NOMO-1 (cell line): ENCODE results near the gene TRIM73.
"Not testable (repeated sequence)": the region's sequence is repeated elsewhere in the genome, so short reads cannot be mapped to it uniquely, and the experiment has no call there.

Experiments used
- DNase-seq, 2 experiments: peaks; one replicate each; lab custom pipeline; 2025; ENCODE audit not compliant: unreplicated experiment in 2 of 2; lab: John Stamatoyannopoulos, UW

TRIM73 gene

DNA sequence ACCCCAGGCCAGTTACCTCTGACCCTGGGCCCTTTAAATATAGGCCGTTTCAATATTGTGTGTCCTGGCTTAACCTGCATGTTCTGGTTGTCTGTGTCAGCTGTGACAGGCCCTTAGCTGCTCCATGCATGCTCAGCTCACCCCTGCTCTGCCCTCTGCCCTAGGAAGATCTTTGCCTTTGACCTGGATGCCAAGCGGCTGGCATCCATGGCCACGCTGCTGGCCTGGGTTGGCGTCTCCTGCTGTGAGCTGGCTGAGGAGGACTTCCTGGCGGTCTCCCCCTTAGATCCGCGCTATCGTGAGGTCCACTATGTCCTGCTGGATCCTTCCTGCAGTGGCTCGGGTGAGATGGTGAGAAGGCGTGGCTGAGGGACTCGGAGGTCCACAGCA, 20.0 kb downstream of the TRIM73 start:
- not testable (repeated sequence) for DNase-seq

DNA sequence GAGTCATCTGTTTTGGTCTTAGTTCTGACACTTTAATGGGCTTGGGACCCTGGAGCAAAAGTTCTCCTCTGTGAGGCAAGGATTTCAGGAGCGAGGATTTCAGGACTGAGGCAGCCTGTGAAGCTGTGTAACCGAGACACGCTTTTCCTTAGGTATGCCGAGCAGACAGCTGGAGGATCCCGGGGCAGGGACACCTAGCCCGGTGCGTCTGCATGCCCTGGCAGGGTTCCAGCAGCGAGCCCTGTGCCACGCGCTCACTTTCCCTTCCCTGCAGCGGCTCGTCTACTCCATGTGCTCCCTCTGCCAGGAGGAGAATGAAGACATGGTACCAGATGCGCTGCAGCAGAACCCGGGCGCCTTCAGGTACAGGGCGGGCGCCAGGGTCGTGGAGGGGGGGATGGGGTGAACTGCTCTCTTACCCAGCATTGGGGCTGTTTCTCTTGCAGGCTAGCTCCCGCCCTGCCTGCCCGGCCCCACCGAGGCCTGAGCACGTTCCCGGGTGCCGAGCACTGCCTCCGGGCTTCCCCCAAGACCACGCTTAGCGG, 20.5 kb downstream of the TRIM73 start:
- DNase-seq = not testable (repeated sequence)

DNA sequence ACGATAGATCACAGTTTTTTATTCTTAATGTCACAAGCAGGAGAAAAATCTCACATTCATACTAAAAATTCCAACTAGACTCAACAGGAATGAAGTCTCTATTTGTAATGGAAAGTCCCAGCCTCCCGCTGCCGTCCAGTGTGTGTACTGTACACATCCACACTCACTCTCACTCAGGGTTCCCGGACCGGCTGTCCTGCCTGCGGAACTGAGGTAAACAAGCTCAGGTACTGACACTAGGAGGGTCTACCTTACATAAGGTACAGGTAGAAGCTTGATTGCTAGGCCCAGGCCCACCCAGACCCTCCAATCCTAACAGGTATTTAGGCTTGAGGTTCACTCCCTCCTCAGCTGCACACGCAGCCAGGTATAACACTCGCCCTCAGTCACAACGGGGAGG, 21.4 kb downstream of the TRIM73 start:
- DNase-seq = not testable (repeated sequence)

DNA sequence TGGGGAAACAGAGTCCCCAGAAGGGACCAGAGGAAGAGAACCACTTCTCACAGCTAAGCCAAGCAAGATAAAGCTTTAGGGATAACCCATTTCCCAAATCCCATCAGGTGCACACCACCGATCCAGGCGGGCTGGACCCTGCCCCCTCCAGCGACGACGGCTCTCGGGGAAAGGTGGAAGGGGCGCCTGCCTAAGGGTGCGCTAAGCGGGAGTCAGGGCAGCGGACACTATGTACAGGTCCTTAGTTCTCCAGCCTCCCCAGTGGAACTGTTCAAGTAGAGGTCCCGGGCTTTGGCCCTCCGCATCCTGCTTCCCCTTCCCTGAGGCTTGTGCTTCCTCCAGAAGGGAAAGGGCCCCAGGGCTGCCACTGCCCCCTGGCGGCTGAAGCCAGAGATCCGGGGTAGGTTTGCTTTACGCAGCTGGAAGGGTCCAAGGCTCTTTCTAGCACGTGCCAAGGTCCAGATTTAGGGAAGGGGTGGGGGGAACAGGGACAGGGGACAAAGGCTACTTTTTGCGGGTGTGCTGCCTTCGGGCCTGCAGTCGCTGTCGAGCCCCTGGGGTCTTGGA, 22.9 kb downstream of the TRIM73 start:
- not testable (repeated sequence) for DNase-seq

DNA sequence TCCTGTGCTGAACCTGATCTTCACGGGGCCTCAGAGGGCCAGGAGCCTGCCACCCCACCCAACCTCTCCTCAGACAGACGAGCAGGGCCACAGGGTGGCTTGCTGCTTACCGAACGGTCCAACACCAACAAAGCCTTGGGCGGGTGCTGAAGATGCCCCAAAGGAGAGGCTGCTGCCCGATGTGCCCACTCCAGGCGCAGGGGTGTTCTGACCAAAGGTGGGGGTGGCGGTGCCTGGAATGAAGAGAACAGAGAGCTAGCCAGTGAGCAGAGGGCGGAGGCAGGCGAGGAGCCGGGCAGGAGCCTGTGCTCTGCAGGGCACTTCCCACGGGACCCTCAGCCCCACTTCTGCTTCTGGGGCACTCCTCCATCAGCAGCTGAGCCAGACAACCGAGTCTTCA, 23.8 kb downstream of the TRIM73 start:
- DNase-seq = not testable (repeated sequence)

DNA sequence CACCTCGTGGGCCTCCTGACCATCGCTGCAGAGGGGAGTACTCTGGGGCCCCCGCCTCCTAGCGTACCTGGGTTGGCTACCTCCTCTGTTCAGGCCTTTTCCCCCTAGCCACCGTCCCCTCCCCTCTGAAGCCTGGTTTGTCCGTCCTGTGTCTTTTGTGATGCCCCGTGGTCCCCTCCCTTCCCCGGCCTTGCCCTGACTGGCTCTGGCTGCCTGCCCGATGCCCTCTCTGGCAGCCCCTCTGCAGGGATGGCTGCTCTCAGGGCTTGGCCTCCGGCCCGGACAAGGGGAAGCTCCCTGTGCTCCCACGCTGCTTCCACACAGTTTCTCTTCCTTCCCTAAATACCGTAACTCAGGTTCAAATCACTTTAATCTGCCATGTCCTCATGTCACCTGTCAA, 24.3 kb downstream of the TRIM73 start:
- not testable (repeated sequence) for DNase-seq

DNA sequence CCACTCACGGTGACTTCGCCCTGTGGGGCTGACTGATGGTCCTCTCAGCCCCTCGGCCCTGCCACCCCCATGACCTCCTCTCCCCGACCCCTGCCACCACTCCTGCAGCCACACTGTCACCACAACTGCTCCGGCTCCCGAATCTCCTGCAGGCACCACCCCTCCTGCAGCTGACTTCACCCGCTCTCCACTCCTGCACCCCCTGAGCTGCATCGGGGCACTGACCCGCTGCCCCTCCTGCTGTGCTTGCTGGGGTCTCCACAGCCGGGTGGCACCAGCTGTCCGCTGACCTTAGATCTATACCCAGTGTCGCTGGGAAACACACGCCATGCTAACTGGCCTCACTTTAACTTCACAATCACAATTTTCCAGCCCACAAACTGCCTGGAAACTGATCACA, 24.7 kb downstream of the TRIM73 start:
- DNase-seq = not testable (repeated sequence)

DNA sequence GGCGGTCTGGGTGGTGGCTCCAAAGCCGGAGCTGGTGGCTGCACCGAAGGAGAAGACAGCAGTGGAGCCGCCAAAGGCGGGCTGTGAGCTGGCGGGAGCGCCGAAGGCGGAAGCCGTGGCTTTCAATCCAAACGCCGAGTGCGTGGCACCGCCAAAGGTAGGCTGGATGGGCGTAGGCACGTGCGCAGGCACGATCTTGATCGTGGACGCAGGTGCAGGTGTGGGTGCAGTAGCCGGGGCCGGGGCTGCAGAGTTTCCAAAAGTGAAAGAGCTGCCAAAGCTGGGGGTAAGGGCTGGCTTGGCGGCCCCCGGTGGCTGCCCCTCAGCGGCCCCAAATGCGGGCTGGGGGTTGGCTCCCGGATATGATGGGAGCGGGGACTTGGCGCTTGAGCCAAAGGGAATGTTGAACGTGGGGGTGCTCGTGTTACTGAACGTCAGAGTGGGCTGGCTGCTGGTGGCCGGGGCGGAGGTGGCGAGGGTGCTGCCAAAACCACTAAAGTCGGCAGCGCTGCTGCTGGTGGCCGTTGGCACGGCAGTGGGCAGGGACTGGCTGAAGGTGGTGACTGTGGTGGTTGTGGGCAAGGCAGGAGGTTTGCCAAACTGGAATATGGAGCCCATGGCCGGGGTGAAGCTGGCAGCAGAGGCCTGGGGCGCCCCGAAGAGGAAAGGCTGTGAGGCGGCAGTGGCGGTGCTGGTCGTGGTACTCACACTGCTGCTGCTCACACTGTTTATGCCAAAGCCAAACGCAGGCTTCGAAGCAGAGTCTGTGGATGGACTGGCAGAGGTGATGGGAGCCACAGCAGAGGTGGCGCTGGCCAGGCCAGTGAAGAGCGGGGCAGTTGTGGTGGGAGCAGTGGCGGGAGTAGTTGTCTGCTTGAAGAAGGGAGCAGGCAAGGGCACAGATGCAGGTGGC, 26.6 kb downstream of the TRIM73 start:
- not testable (repeated sequence) for DNase-seq

DNA sequence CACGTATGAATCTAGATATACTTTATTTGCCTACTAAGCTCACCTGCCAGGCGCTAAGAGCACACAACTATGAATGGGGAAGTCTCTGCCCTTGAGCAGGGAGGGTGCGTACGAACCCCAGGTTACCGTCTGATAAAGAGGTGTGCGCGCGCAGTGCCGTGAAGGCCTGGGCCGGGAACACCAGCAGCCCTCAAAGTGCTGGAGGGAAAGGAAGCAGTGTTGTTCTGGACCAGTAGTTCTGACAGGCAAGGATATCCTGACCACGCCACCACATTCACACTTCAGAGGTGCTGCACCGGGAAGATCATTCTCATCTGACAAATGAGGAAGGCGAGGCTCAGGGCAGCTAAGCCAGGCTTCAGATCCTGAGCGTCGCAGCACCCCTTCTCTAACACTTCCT, 28.1 kb downstream of the TRIM73 start:
- not testable (repeated sequence) for DNase-seq

DNA sequence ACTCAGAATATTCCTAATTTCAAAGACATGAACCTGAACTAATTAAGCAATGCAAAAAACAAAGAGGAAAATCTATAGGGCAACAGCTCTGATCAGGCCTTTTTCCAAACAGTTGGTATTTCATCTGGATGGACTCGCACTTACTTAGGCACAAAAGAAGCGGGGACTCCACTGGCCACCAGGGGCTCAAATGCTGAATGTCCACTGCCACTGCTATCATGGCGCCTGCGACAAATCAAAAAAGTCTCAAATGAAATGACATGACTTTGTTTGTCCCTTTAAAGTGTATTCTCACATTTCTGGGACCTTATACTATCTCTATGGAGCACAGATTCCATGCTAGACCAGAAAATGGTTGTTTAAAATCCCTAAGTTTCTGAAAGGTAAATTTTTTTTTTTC, 43.6 kb downstream of the TRIM73 start:
- not testable (repeated sequence) for DNase-seq

DNA sequence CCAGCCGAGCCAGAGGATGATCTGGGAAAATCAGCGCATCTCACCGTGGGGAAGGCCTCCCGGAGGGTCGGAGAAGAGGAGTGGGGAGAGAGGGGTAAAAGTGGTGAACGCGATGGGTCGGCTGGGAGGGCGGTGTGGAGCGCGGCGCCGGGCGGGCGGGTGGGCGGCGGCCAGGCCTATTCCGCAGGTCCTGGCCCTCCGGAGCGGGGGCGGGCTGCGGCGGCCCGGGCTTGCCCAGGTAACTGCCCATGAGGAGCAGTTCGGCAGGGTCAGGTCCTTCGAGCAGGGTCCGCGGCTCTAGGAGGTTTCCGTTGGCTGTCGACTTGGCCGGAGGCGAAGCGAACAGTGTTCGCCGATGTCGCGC, 46.7 kb downstream of the TRIM73 start:
- DNase-seq = not testable (repeated sequence)

DNA sequence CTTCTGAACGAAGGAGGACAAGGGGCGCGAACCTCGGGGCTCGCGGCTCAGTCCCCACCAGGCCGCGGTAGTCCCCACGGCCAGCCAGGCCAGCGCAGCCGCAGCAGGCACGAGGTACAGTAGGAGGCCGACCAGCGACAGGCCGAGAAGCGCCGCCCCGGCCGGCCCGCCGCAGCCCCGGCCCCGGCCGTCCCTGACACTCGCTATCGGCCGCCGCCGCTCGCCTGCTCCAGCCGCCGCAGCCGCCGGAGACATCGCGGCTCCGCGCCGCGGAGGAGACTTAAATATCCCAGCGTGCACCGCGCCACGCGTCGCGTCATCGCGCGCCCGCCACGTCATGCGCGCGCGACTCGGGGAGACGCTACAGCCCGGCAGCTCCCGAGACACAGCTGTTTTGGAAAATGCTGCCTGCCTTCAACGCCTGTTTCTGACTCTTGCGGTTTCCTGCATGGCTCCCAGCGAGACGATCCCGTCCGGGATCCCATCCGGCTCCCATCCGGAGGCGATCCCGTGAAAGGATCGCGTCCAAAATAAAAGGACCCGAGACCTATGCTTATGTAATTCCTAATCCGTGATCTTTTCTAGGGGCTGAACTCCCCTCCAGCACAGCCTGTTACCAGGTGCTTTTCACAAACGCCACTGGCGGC, 47.2 kb downstream of the TRIM73 start:
- DNase-seq = not testable (repeated sequence)

DNA sequence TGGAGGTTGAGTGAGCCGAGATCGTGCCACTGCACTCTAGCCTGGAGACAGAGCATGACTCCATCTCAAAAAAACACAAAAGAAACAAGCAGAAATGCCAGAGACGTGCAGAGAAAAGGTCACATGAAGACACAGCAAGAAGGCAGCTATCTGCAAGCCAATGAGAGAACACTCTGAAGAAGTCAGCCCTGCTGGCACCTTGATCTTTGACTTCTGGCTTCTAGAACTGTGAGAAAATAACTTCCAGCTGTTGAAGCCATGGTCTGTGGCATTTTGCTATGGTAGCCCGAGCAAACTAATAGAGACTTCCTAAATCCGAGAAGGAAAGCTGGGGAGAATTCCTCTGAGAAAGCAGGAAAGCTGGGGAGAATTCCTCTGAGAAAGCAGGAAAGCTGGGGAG, 54.5 kb downstream of the TRIM73 start:
- DNase-seq = not testable (repeated sequence)

DNA sequence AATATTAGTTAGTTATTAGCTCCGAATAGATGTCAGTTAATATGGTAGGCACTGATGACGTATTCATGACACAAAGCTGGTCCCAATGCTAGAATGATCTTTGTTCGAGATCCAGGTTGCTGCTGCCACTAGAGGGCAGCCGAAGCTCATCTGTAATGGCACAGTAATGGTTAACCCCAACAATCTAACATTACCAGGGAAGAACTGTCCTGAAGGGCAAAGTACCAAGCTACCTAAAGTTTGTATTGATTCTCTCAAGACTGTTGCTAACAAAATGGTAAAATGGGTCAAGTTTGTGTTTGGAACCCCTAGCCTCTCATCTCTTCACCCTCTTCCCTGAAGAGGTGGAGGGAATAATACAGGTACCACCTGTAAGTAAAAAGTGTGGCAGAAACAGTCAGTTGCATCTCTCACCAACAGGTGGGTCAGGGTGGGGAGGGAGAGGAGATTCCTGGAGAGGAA, 57.1 kb downstream of the TRIM73 start:
- DNase-seq = not testable (repeated sequence)
